HT1080 (cell line): ENCODE results near the gene GRIN2C. TPM values are rescaled to one million over a fixed set of nuclear protein-coding genes. Genes with fewer than 3 reads are reported as not detected.
A peak's percentile ranks its signal among the peaks of the same experiment; 100 is the strongest.

Source experiments
- DNase-seq: peaks from one replicate; pipeline ENCODE4 v3.0.0-alpha.2; 2015; ENCODE audit warnings: low read depth
- total RNA-seq: library from RNA; depleted of rRNA; stranded (reverse); fragments of >200 nt; shearing (Covaris generic); gene quantifications from 2 replicates; pipeline ENCODE4 v1.2.3, GENCODE V29; 2014

The GRIN2C gene
- total RNA-seq, 1 experiment from 2014 or later = 0.10 TPM

- DNase-seq = peak; percentile 70
Observed at GRCh38 chr17:74864866-74865395, 5.2 kb upstream of the GRIN2C start.

GRCh38 chr17:74864297-74864865, 4.7 kb upstream of the GRIN2C start:
- DNase-seq = no peak

- no peak for DNase-seq
Observed at GRCh38 chr17:74863420-74864296, 4.0 kb upstream of the GRIN2C start.

- no peak for DNase-seq
Observed at GRCh38 chr17:74862919-74863318, 3.2 kb upstream of the GRIN2C start.

DNA sequence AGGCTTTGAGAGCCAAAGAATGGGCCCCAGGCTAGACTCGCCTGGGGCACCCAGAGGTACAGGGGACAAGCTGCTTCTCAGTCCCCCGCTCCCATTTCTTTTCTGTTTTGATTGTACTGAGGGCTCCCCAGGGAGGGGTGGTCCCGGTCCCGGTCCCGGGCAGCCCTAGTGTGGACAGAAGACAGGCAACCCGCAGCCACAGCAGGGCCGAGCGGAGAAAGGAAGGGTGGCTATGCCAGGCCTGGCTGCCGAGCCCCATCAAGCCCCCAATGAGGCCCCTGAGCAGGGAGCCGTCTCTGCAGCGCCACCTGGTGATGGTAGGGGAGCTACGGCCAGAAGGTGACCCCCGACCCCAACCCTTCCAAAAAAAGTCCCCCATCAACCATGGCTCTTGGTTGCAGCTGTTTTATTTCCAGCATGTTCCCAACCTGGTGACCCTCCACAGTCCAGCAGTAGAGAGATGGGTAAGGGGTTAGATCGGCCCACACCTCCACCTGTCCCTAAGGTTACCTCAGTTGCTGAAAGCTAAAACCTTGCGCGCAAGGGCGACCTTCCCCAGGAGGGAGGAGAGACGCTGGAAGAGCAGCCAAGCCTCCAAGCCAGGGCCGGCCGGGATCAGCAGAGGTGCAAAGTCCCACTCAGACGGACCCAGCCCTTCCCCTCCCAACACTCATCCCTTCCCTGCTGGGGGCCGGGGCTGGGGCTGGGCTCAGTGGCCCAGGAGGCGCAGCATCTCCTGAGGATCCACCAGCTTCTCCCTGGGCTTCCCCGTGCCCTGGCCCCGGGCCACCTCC, 2.6 kb upstream of the GRIN2C start:
- no peak for DNase-seq

DNA sequence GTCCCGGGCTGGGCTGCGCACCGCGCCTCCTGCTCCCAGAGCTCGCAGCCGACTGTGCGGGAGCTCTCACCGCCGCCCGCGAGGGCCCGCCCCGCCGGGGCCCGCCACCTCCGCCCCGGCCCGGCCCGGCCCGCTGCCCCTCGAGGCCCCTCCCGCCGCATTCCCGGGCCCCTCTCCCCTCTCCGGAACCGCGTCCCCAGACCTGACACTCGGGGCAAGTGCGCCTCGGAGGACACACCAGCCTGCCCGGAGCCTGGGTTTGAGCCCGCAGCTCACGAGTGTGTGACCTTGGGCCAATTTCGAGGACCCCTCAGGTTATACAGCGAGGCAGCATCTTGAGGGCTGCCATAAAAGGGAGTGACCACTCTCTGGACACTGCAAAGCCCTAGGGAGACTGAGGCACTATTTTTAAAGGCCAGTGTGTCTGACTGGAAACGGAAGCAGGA, 2.0 kb upstream of the GRIN2C start:
- DNase-seq = no peak

DNA sequence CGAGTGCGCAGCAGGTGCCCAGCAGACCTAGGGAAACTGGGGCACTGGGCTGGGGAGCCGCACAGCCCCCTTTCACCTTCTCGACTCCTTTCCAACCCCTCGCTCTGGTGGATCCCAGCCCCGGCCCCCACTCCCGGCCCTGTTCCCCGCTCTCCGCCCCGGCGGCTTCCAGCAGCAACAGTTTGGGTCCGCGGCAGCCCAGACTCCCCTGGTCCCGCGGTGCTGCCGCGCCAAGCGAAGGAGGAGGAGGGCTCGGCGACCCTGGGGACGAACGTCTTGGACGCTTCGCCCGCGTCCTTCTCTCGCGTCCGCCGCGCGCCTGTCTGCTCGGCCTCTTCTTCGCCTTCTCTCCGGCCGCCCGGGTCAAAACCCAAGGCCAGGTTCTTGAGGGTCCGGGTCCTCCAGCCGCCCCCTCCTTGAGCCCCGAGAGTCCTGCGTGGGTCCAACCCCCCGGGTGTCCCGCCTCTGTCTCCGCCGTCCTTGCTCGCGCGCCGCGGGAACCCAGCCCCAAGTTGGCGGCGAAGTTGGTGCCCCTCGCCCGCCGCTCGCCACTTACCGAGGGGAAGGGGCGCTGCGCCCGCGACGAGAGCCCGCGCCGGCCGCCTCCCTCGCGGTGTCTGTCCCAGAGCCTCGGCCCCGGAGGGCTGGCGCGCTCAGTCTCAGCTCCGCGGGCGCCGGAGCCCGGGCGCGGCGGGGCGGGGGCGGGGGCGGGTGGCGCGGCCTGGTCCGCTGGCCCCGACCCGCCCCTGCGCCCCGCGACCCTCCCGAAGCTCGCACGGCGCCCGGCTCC, 1.4 kb upstream of the GRIN2C start:
- no peak for DNase-seq

GRCh38 chr17:74860229-74860871, 665 bp upstream of the GRIN2C start:
- no peak for DNase-seq

- DNase-seq = no peak
Observed at GRCh38 chr17:74858672-74859458, 820 bp downstream of the GRIN2C start.

GRCh38 chr17:74857191-74857590, 2.5 kb downstream of the GRIN2C start:
- no peak for DNase-seq

- no peak for DNase-seq
Observed at GRCh38 chr17:74856112-74856511, 3.6 kb downstream of the GRIN2C start.

- no peak for DNase-seq
Observed at GRCh38 chr17:74855323-74855722, 4.4 kb downstream of the GRIN2C start.

DNA sequence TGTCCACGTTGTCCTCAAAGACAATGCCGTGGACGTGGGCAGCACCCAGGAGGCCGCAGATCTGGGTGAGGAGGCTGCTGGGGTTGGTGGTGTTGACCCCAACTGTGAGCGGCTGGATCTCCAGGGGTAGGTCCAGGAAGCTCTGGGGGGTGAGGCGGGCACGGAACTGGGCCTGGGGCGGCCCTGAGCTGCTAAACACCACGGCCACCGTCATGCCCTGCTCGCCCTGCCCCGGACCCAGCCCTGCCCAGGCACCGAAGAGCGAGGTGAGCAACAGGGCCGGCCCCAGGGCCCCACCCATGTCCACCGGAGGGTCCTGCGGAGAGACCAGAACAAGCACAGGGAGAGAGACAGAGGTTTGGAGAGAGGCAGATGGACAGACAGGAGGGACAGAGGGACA, 4.9 kb downstream of the GRIN2C start:
- DNase-seq = no peak

DNA sequence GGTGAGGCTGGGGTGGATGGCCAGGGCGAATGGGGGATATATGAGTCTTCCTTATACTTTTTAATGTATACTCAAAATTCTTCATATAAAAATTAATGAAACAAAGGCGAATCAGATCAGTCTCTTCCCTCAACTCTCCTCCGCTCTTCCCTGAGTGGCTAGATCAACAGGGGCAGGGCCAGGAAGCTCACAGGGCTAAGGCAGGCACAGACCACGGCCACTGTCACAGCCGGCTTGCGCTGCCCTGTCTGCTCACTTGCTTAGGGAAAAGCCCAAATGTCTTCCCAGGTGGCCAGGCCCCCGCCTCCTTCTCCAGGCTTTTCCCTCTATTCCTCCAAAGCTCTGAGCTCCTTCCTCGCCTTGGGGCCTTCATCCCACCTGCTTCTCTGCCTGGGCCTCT, 6.0 kb downstream of the GRIN2C start:
- DNase-seq = no peak

DNA sequence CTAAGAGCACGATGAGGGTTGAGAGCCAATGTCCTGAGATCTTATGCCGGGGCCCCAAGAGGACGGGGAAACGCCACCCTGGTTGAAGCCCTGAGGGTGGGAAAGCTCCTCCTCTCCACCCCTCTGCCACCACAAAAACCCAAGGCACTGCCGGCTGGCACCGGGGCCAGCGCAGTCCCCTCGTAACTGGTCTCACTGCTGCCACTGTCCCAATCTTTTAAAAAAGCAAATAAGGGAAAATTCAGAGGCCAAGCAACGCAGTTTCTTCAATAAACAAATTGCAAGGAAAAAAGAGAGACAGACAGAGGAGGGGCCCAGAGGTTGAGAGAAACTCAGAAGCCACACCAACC, 6.7 kb downstream of the GRIN2C start:
- DNase-seq = no peak

- DNase-seq = no peak
Observed at GRCh38 chr17:74852237-74853047, 7.2 kb downstream of the GRIN2C start.

GRCh38 chr17:74851612-74852236, 8.0 kb downstream of the GRIN2C start:
- no peak for DNase-seq

GRCh38 chr17:74850914-74851313, 8.8 kb downstream of the GRIN2C start:
- no peak for DNase-seq
